H1 (cell line): ENCODE measurements around the gene SSR2. TPM values are rescaled to one million over a fixed set of nuclear protein-coding genes. Genes with fewer than 3 reads are reported as not detected.

Source experiments
- CBX5 ChIP-seq: fragments of 300-800, 300-1000 bp; sonication (generic); IDR thresholded peaks from 2 replicates; pipeline ENCODE4 v1.7.1; 2016; ENCODE audit warnings: antibody characterized with exemption, low read length, low read depth
- TAF7 ChIP-seq: optimal IDR thresholded peaks from 2 replicates; pipeline ENCODE3; 2011; ENCODE audit warnings: low read depth, mild to moderate bottlenecking, inconsistent platforms, low read length, moderate library complexity, borderline replicate concordance
- TCF12 ChIP-seq: IDR thresholded peaks from 2 replicates; pipeline ENCODE4 v1.6.1; 2011; ENCODE audit warnings: low read depth, mild to moderate bottlenecking, low read length
- polyA plus RNA-seq, 7 experiments: library from polyadenylated mRNA; depleted of rRNA in 3 of 7; stranded (reverse) in 5 of 7; unstranded in 2 of 7; fragments of >200 nt in 5 of 7; fragments of 200-250 nt in 2 of 7; gene quantifications; 1 replicate in 5 of 7; 2 replicates in 1 of 7; 4 replicates in 1 of 7; pipeline versions ENCODE4 v1.2.1 to v1.2.3, GENCODE V29; 2011 to 2013; ENCODE audit warnings: missing spikeins in 2 of 7, mixed read lengths in 2 of 7
- total RNA-seq: library from RNA; stranded (reverse); fragmentation: NEBNext Ultra II Directional; extraction: Animal tissue kit (Norgen Biotek cat#: 25700); gene quantifications from 2 replicates; pipeline ENCODE4 v1.2.1, GENCODE V29; 2021

The SSR2 gene
- total and polyA plus RNA-seq, 2 of the 8 experiments (the other 6 are each of a cell fraction or from before 2014, with no cell fraction given): 190 to 648 TPM

DNA sequence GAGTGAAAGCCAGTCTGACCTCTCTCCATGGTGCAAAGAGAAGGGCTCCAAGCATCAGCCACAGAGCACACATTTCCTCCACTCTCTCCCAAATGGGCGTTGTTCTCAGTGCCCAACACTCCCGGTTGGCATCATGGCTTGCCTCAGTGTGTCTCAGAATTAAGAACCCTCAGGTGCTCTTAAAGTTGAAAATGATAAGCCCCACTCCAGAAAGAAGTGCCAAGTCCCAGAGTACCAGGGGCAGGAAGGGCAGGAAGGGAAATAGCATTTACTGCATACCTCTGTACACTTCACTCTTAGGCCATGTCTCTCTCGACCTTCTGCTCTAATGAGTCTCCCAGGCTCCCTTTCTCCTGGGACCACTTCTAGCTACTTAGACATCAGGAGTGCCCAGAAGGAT is 27.2 kb downstream of the SSR2 start (continued):
- TF ChIP-seq CBX5: no peak
- no peak for TF ChIP-seq TCF12
- no peak for TF ChIP-seq TAF7
- TF ChIP-seq, all 59 proteins: peak for 0
